NCI-H1417 treated with DMSO at 0.1 percent for 48 hours (cell line): ENCODE measurements around the gene CMPK2.
"Not testable (repeated sequence)": the region's sequence is repeated elsewhere in the genome, so short reads cannot be mapped to it uniquely, and the experiment has no call there.

ENCODE experiments used
- DNase-seq: peaks from one replicate; lab custom pipeline; 2025; lab: John Stamatoyannopoulos, UW

CMPK2 gene

GRCh38 chr2:6865346-6866274 lies at the start of gene CMPK2:
Gene CMPK2, minus strand, starts transcription at chr2:6865907. Its CDS starts 211 bp downstream, at chr2:6865696.
- DNase-seq: no peak

GRCh38 chr2:6915399-6915798 lies 49.7 kb upstream of the CMPK2 start:
- DNase-seq: no peak

GRCh38 chr2:6914828-6915227 lies 49.1 kb upstream of the CMPK2 start:
- no peak for DNase-seq

GRCh38 chr2:6913415-6914157 lies 47.9 kb upstream of the CMPK2 start:
- no peak for DNase-seq

GRCh38 chr2:6911721-6912120 lies 46.0 kb upstream of the CMPK2 start:
- DNase-seq: no peak

- no peak for DNase-seq
Observed at GRCh38 chr2:6909431-6910385, 44.0 kb upstream of the CMPK2 start.

- DNase-seq: no peak
Observed at GRCh38 chr2:6908291-6908690, 42.6 kb upstream of the CMPK2 start.

GRCh38 chr2:6906165-6906741 lies 40.5 kb upstream of the CMPK2 start:
- DNase-seq: no peak

- DNase-seq: no peak
Observed at GRCh38 chr2:6905668-6906067, 40.0 kb upstream of the CMPK2 start.

- not testable (repeated sequence) for DNase-seq
Observed at GRCh38 chr2:6902581-6902980, 36.9 kb upstream of the CMPK2 start.

- DNase-seq: no peak
Observed at GRCh38 chr2:6896930-6897759, 31.4 kb upstream of the CMPK2 start.

GRCh38 chr2:6893876-6894482 lies 28.3 kb upstream of the CMPK2 start:
- DNase-seq: no peak

GRCh38 chr2:6888724-6889123 lies 23.0 kb upstream of the CMPK2 start:
- no peak for DNase-seq

GRCh38 chr2:6887751-6888192 lies 22.1 kb upstream of the CMPK2 start:
- no peak for DNase-seq

- DNase-seq: no peak
Observed at GRCh38 chr2:6885968-6886367, 20.3 kb upstream of the CMPK2 start.

GRCh38 chr2:6885551-6885950 lies 19.8 kb upstream of the CMPK2 start:
- no peak for DNase-seq

- DNase-seq: no peak
Observed at GRCh38 chr2:6883448-6884122, 17.9 kb upstream of the CMPK2 start.

- no peak for DNase-seq
Observed at GRCh38 chr2:6881516-6881915, 15.8 kb upstream of the CMPK2 start.

- DNase-seq: no peak
Observed at GRCh38 chr2:6881046-6881445, 15.3 kb upstream of the CMPK2 start.
